ENCODE results near the gene CTPS2. TPM values are rescaled to one million over a fixed set of nuclear protein-coding genes. Genes with fewer than 3 reads are reported as not detected.
"Not testable (repeated sequence)": the region's sequence is repeated elsewhere in the genome, so short reads cannot be mapped to it uniquely, and the experiment has no call there.

CTPS2 gene
- total and polyA plus RNA-seq, 4 donors: 5.1 to 17.6 (median 12.1) TPM

DNA sequence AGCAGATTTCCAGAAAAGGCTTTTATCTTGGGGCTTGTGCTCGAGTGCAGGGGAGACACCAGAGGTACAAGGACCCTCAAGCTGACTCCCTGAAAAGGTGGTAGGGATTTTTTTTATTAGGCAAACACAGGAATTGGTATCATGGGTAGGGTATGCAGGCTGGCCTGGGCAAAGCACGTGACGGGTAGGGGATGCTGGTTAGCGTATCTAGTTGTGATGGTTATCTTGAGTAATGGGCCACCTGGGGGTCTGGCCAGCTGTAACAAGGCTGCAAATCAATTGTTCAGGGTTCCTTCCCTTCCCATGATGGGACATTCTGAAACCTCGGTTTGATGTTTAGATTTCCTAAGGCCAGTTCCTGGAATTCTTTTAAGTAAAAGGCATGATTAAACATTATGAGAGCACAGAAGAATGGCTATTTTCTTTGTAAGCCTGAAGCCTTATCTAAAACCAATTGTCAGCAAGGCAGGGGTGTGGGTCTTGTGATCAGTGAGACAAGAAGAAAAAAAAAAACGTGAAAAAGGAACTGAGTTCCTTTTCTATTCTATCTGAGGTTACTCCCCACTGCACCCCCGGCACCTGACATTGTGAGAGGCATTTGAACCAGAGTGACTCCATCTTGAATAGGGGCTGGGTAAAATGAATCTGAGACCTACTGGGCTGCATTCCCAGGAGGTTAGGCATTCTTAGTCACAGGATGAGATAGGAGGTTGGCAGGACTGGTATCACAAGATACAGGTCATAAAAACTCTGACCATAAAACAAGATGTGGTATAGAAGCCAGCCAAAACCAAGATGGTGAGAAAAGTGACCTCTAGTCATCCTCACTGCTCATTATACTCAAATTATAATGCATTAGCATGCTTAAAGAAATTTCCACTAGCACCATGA, 126.7 kb downstream of the CTPS2 start:
- no peak for ATAC-seq (ENCODE audit: low FRiP score)
- no peak overlapping the region for H3K4me3 ChIP-seq (ENCODE audit: low read length in 2 of 2)
- H3K4me1 ChIP-seq (ENCODE audit: control insufficient read depth in 1 of 2, insufficient read depth in 2 of 2, low read length in 2 of 2): peaks cover 3 to 4% of the 10 kb centered on the region in 2 donors
- no peaks in the 10 kb centered on the region for H3K9me3 ChIP-seq (ENCODE audit: control insufficient read depth, low read length)
- intact Hi-C loops (cut with DNase I): no loop called here
- no peak for DNase-seq
- H3K27me3 ChIP-seq (ENCODE audit: control insufficient read depth in 1 of 2, insufficient read depth in 2 of 2, low read length in 1 of 2): no peaks in the 10 kb centered on the region
- no peak overlapping the region for H3K27ac ChIP-seq (ENCODE audit: low read depth in 1 of 2, low read length in 2 of 2)
- peaks cover 0 to 4% of the 10 kb centered on the region in 2 donors for H3K36me3 ChIP-seq (ENCODE audit: control insufficient read depth in 1 of 2, insufficient read depth in 2 of 2, low read length in 1 of 2)
- WGBS, 2 donors: 63 to 76% methylated on average over 7 of the region's 7 CpGs

DNA sequence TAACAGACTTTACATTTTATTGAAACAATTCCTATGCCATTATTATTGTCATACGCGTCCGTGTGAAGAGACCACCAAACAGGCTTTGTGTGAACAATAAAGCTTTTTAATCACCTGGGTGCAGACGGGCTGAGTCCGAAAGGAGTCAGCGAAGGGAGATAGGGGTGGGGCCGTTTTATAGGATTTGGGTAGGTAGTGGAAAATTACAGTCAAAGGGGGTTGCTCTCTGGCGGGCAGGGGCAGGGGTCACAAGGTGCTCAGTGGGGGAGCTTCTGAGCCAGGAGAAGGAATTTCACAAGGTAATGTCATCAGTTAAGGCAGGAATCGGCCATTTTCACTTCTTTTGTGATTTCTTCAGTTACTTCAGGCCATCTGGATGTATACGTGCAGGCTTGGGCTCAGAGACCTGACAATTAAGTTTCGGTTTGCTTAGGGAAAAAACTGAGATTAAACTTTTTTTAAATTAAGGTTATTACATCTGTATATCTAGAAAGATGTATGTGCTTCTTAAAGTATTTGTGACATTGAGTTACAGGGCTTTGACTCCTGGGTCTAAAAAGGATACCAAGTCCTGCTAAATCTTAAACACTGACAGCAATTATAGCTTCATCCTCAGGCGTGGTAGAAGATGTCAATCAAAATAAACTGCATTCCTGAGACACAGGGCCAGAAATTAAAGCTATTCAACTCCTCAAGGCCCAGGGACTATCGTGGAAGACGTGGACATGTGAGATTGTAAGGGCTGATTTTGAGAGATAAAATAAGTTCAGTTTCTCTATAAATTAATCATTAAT, 132.3 kb downstream of the CTPS2 start:
- H3K4me3 ChIP-seq (ENCODE audit: low read length in 2 of 2); H3K4me1 ChIP-seq (ENCODE audit: control insufficient read depth in 1 of 2, insufficient read depth in 2 of 2, low read length in 2 of 2); intact Hi-C loops (cut with DNase I); H3K9me3 ChIP-seq (ENCODE audit: control insufficient read depth, low read length); H3K27ac ChIP-seq (ENCODE audit: low read depth in 1 of 2, low read length in 2 of 2); ATAC-seq (ENCODE audit: low FRiP score); DNase-seq; H3K27me3 ChIP-seq (ENCODE audit: control insufficient read depth in 1 of 2, insufficient read depth in 2 of 2, low read length in 1 of 2); H3K36me3 ChIP-seq (ENCODE audit: control insufficient read depth in 1 of 2, insufficient read depth in 2 of 2, low read length in 1 of 2): not testable (repeated sequence)
- WGBS, 2 donors: 30 to 58% methylated on average over 14 of the region's 14 CpGs

DNA sequence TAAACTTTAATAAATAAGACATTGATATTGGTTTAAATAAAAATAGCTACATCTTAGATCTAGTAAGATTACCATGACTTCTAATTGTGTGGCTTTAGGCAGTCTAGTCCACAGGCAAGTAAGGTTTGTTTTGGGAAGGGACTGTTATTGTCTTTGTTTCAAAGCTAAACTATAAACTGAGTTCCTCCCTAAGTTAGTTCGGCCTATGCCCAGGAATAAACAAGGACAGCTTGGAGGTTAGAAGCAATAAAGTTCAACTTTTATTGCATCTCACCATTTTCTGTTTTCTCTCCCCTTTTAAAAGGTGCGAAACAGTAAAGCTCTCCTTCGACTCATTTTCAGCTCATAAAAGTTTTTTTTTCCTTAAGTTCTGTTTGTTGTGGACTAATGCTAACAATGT, 133.0 kb downstream of the CTPS2 start:
- DNase-seq (no peak), ATAC-seq (ENCODE audit: low FRiP score) (no peak)
- H3K27ac ChIP-seq (ENCODE audit: low read depth in 1 of 2, low read length in 2 of 2): no peak overlapping the region
- H3K27me3 ChIP-seq (ENCODE audit: control insufficient read depth in 1 of 2, insufficient read depth in 2 of 2, low read length in 1 of 2): no peaks in the 10 kb centered on the region
- H3K9me3 ChIP-seq (ENCODE audit: control insufficient read depth, low read length): no peaks in the 10 kb centered on the region
- intact Hi-C loops (cut with DNase I): no loop called here
- no peak overlapping the region for H3K4me3 ChIP-seq (ENCODE audit: low read length in 2 of 2)
- no peaks in the 10 kb centered on the region for H3K36me3 ChIP-seq (ENCODE audit: control insufficient read depth in 1 of 2, insufficient read depth in 2 of 2, low read length in 1 of 2)
- H3K4me1 ChIP-seq (ENCODE audit: control insufficient read depth in 1 of 2, insufficient read depth in 2 of 2, low read length in 2 of 2): no peaks in the 10 kb centered on the region
- WGBS, 2 donors: 32 to 61% methylated on average over 3 of the region's 3 CpGs

DNA sequence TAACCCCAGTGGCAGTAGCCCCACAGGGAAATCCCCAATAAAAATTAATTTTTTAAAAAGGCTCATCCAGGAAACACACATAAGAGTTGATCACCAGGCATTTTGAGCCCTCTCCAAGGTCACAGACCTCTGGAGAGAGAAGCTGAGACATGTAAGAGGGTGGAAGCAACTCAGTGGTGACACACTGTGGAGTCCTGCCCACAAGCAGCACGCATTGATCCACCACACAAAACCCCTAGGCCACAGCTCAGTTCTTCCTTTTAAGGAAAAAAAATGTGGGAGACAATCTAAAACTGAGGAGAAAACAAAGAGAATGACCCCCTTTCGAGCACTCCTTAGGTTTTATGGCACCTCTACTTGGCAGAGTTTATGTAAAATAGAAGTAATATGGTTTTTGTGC, 134.3 kb downstream of the CTPS2 start:
- no peaks in the 10 kb centered on the region for H3K4me1 ChIP-seq (ENCODE audit: control insufficient read depth in 1 of 2, insufficient read depth in 2 of 2, low read length in 2 of 2)
- WGBS, 2 donors: 37 to 70% methylated on average over 2 of the region's 2 CpGs
- H3K4me3 ChIP-seq (ENCODE audit: low read length in 2 of 2): no peak overlapping the region
- H3K36me3 ChIP-seq (ENCODE audit: control insufficient read depth in 1 of 2, insufficient read depth in 2 of 2, low read length in 1 of 2): no peaks in the 10 kb centered on the region
- H3K27ac ChIP-seq (ENCODE audit: low read depth in 1 of 2, low read length in 2 of 2): no peak overlapping the region
- no peaks in the 10 kb centered on the region for H3K27me3 ChIP-seq (ENCODE audit: control insufficient read depth in 1 of 2, insufficient read depth in 2 of 2, low read length in 1 of 2)
- intact Hi-C loops (cut with DNase I): no loop called here
- DNase-seq: no peak
- no peaks in the 10 kb centered on the region for H3K9me3 ChIP-seq (ENCODE audit: control insufficient read depth, low read length)
- no peak for ATAC-seq (ENCODE audit: low FRiP score)

DNA sequence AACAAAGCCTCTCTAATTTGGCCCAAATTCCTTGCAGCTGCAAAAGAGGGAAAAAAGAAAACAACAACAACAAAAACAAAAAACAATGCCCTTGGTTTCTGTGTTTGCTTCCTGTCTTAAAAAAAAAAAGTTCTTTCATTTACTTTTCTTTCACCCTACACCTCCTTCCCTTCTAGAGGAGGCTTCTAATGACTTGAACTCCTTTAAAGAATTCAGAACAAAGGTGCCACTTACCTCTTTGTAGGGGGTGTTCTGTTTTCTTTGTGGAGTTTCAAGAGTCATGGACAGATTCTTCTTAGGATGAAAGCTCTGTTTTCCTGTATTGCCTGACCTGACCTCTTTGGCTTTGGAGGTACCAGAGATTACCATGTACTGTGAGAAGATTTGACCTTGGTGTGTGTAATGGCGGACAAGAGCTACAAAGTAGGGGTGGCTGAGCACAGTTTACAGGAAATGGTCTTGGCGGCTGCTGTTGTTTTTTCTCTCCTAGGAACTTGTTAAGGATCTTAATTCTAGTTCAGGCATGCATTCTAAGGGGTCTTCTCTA, 134.9 kb downstream of the CTPS2 start:
- intact Hi-C loops (cut with DNase I): no loop called here
- 64 to 79% methylated on average over 2 of the region's 2 CpGs for WGBS, 2 donors
- no peak for ATAC-seq (ENCODE audit: low FRiP score)
- no peaks in the 10 kb centered on the region for H3K4me1 ChIP-seq (ENCODE audit: control insufficient read depth in 1 of 2, insufficient read depth in 2 of 2, low read length in 2 of 2)
- DNase-seq: no peak
- no peaks in the 10 kb centered on the region for H3K27me3 ChIP-seq (ENCODE audit: control insufficient read depth in 1 of 2, insufficient read depth in 2 of 2, low read length in 1 of 2)
- no peak overlapping the region for H3K27ac ChIP-seq (ENCODE audit: low read depth in 1 of 2, low read length in 2 of 2)
- no peaks in the 10 kb centered on the region for H3K36me3 ChIP-seq (ENCODE audit: control insufficient read depth in 1 of 2, insufficient read depth in 2 of 2, low read length in 1 of 2)
- no peak overlapping the region for H3K4me3 ChIP-seq (ENCODE audit: low read length in 2 of 2)
- no peaks in the 10 kb centered on the region for H3K9me3 ChIP-seq (ENCODE audit: control insufficient read depth, low read length)

DNA sequence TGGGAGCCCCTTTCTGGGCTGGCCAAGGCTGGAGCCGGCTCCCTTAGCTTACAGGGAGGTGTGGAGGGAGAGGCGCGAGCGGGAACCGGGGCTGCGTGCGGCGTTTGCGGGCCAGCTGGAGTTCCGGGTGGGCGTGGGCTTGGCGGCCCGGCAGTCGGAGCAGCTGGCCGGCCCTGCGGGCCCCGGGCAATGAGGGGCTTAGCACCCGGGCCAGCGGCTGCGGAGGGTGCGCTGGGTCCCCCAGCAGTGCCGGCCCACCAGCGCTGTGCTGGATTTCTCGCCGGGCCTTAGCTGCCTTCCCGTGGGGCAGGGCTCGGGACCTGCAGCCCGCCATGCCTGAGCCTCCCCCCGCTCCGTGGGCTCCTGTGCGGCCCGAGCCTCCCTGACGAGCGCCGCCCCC, 137.1 kb downstream of the CTPS2 start:
- H3K4me1 ChIP-seq (ENCODE audit: control insufficient read depth in 1 of 2, insufficient read depth in 2 of 2, low read length in 2 of 2); H3K9me3 ChIP-seq (ENCODE audit: control insufficient read depth, low read length); DNase-seq; H3K27me3 ChIP-seq (ENCODE audit: control insufficient read depth in 1 of 2, insufficient read depth in 2 of 2, low read length in 1 of 2); H3K36me3 ChIP-seq (ENCODE audit: control insufficient read depth in 1 of 2, insufficient read depth in 2 of 2, low read length in 1 of 2); H3K27ac ChIP-seq (ENCODE audit: low read depth in 1 of 2, low read length in 2 of 2); intact Hi-C loops (cut with DNase I); H3K4me3 ChIP-seq (ENCODE audit: low read length in 2 of 2); ATAC-seq (ENCODE audit: low FRiP score): not testable (repeated sequence)
- 98% methylated on average over 34 to 35 of the region's 35 CpGs for WGBS, 2 donors

DNA sequence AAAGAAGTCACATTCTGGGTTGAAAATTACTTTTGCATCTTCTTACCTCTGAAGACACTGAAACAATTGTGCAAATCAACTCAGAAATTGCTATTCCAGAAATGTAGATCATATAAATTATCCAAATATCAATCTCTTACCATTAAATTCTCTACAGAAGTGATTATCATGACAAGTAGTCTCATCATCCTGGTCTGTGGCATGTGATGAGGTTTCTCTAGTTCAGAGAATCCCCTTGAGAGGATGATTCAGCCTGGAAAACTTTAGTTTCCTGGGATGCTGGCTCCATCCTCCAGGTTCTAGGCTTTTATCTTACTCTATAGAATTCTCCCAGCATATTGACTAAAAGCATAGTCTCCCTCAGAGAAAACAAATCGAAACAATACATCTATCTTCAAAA, 138.7 kb downstream of the CTPS2 start:
- no peaks in the 10 kb centered on the region for H3K9me3 ChIP-seq (ENCODE audit: control insufficient read depth, low read length)
- H3K27me3 ChIP-seq (ENCODE audit: control insufficient read depth in 1 of 2, insufficient read depth in 2 of 2, low read length in 1 of 2): no peaks in the 10 kb centered on the region
- H3K36me3 ChIP-seq (ENCODE audit: control insufficient read depth in 1 of 2, insufficient read depth in 2 of 2, low read length in 1 of 2): no peaks in the 10 kb centered on the region
- DNase-seq (no peak), ATAC-seq (ENCODE audit: low FRiP score) (no peak)
- H3K27ac ChIP-seq (ENCODE audit: low read depth in 1 of 2, low read length in 2 of 2): no peak overlapping the region
- no peaks in the 10 kb centered on the region for H3K4me1 ChIP-seq (ENCODE audit: control insufficient read depth in 1 of 2, insufficient read depth in 2 of 2, low read length in 2 of 2)
- H3K4me3 ChIP-seq (ENCODE audit: low read length in 2 of 2): no peak overlapping the region
- intact Hi-C loops (cut with DNase I): no loop called here
- WGBS, 2 donors: 91 to 92% methylated on average over 1 of the region's 1 CpG

DNA sequence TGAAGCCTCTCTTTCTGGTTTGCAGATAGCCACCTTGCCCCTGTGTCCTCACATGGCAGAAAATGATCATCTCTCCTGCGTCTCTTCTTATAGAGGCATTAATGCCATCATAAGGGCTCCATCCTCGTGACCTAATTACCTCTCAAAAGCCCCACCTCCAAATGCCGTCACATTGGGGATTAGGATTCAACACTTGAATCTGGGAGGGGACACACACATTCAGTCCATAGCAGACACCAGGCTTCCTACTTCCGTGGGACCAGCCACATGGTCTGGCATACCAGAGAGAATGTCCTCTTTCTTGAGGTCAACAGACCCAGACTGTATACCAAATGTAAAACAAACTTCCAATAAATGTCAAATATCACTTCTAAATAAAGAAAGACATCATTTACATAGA, 144.8 kb downstream of the CTPS2 start:
- H3K9me3 ChIP-seq (ENCODE audit: control insufficient read depth, low read length): no peaks in the 10 kb centered on the region
- DNase-seq: no peak
- H3K4me1 ChIP-seq (ENCODE audit: control insufficient read depth in 1 of 2, insufficient read depth in 2 of 2, low read length in 2 of 2): no peaks in the 10 kb centered on the region
- H3K36me3 ChIP-seq (ENCODE audit: control insufficient read depth in 1 of 2, insufficient read depth in 2 of 2, low read length in 1 of 2): no peaks in the 10 kb centered on the region
- WGBS, 2 donors: 87 to 89% methylated on average over 4 of the region's 4 CpGs
- intact Hi-C loops (cut with DNase I): no loop called here
- no peaks in the 10 kb centered on the region for H3K27me3 ChIP-seq (ENCODE audit: control insufficient read depth in 1 of 2, insufficient read depth in 2 of 2, low read length in 1 of 2)
- no peak overlapping the region for H3K4me3 ChIP-seq (ENCODE audit: low read length in 2 of 2)
- ATAC-seq (ENCODE audit: low FRiP score): no peak
- no peak overlapping the region for H3K27ac ChIP-seq (ENCODE audit: low read depth in 1 of 2, low read length in 2 of 2)

All from aorta (tissue), 5 donors.